Left ventricle myocardium superior (tissue), 1 donor: ENCODE results near the gene GABBR2. TPM values are rescaled to one million over a fixed set of nuclear protein-coding genes. Genes with fewer than 3 reads are reported as not detected.
A peak's percentile ranks its signal among the peaks of the same experiment; 100 is the strongest.

Experiments
- ATAC-seq: fragments of 200-7000 bp; cut with Tn5 transposase; one replicate; pipeline ENCODE4 v1.9.1; 2020; ENCODE audit warnings: mild to moderate bottlenecking, moderate library complexity
- DNase-seq: peaks from one replicate; pipeline ENCODE4 v3.0.0-alpha.2; 2020
- intact Hi-C: fragments of 100-400 bp; cut with micrococcal nuclease; formaldehyde crosslinking; loops from one replicate; pipeline ENCODE4 v1.11.0; 2022
- long read RNA-seq: library from polyadenylated mRNA; unstranded; transcript quantifications from one replicate; pipeline ENCODE4 v2.0.0, GENCODE V29; 2021
- total RNA-seq: library from RNA; stranded (reverse); fragmentation: NEBNext Ultra II Directional; extraction: Animal tissue kit (Norgen Biotek cat#: 25700); gene quantifications from one replicate; pipeline ENCODE4 v1.2.1, GENCODE V29; 2021
- donor health status: DM: no; HTN: yes; CAD: no; lungs with severe emphysema.

The GABBR2 gene
- total RNA-seq = 0.62 TPM
- long read RNA-seq = 0 reads

GRCh38 chr9:98708933-98709911, at the start of gene GABBR2:
TSS of gene GABBR2 (minus strand) at chr9:98708935. CDS start at chr9:98708737, 198 bp downstream.
- intact Hi-C loops = no loop called here
- DNase-seq = no peak
- no peak for ATAC-seq

- no peak for DNase-seq
- intact Hi-C loops = no loop called here
- ATAC-seq = no peak
These were observed 46.4 kb upstream of the GABBR2 start for GRCh38 chr9:98755006-98755618.

GRCh38 chr9:98751210-98751609, 42.5 kb upstream of the GABBR2 start:
- intact Hi-C loops = no loop called here
- ATAC-seq = no peak
- no peak for DNase-seq

GRCh38 chr9:98750364-98751060, 41.8 kb upstream of the GABBR2 start:
- ATAC-seq (no peak), DNase-seq (no peak)
- intact Hi-C loops = no loop called here

GRCh38 chr9:98747476-98747875, 38.7 kb upstream of the GABBR2 start:
- ATAC-seq = no peak
- intact Hi-C loops = no loop called here
- no peak for DNase-seq

GRCh38 chr9:98745470-98745869, 36.7 kb upstream of the GABBR2 start:
- ATAC-seq (no peak), DNase-seq (no peak)
- intact Hi-C loops = no loop called here

- ATAC-seq = no peak
- intact Hi-C loops = no loop called here
- DNase-seq = no peak
These were observed 35.3 kb upstream of the GABBR2 start for GRCh38 chr9:98743818-98744611.

- no peak for ATAC-seq
- DNase-seq = no peak
- intact Hi-C loops = no loop called here
These were observed 34.6 kb upstream of the GABBR2 start for GRCh38 chr9:98743329-98743728.

GRCh38 chr9:98742325-98743280, 33.9 kb upstream of the GABBR2 start:
- no peak for DNase-seq
- intact Hi-C loops = no loop called here

GRCh38 chr9:98740226-98740881, 31.6 kb upstream of the GABBR2 start:
- no peak for ATAC-seq
- no peak for DNase-seq
- intact Hi-C loops = no loop called here

More at GRCh38 chr9:98742325-98743280, 33.9 kb upstream of the GABBR2 start:
- ATAC-seq = no peak

- ATAC-seq (no peak), DNase-seq (no peak)
- intact Hi-C loops = no loop called here
These were observed 30.0 kb upstream of the GABBR2 start for GRCh38 chr9:98738741-98739140.

GRCh38 chr9:98736226-98736625, 27.5 kb upstream of the GABBR2 start:
- DNase-seq (no peak), ATAC-seq (no peak)
- intact Hi-C loops = no loop called here

GRCh38 chr9:98732801-98733200, 24.1 kb upstream of the GABBR2 start:
- DNase-seq = no peak
- ATAC-seq = no peak
- intact Hi-C loops = no loop called here

GRCh38 chr9:98732091-98732490, 23.4 kb upstream of the GABBR2 start:
- intact Hi-C loops = no loop called here
- ATAC-seq = no peak
- no peak for DNase-seq

- DNase-seq (no peak), ATAC-seq (no peak)
- intact Hi-C loops = no loop called here
These were observed 22.1 kb upstream of the GABBR2 start for GRCh38 chr9:98730871-98731270.

- ATAC-seq (no peak), DNase-seq (no peak)
- intact Hi-C loops = no loop called here
These were observed 19.8 kb upstream of the GABBR2 start for GRCh38 chr9:98728500-98728899.

GRCh38 chr9:98727428-98727827, 18.7 kb upstream of the GABBR2 start:
- ATAC-seq (no peak), DNase-seq (no peak)
- intact Hi-C loops = no loop called here

- intact Hi-C loops = no loop called here
- no peak for DNase-seq
- ATAC-seq = peak; percentile 62
These were observed 18.0 kb upstream of the GABBR2 start for GRCh38 chr9:98726735-98727134.
